Transverse colon (tissue), 4 donors: ENCODE data around the gene NTN5. TPM values are rescaled to one million over a fixed set of nuclear protein-coding genes. Genes with fewer than 3 reads are reported as not detected.

ENCODE experiments used
- DNase-seq: peaks from one replicate; pipeline ENCODE4 v3.0.0-alpha.2; 2019
- H3K27ac ChIP-seq, 4 donors: fragments of 200-600 bp; sonication (generic); 2 replicates each; pipeline ENCODE4 v1.5.1; 2016 to 2018; ENCODE audit warnings: inconsistent platforms in 4 of 4
- H3K27me3 ChIP-seq: fragments of 200-600 bp; sonication (generic); 2 replicates; pipeline ENCODE4 v1.5.1; 2017; ENCODE audit warnings: inconsistent platforms
- H3K36me3 ChIP-seq, 4 donors: fragments of 200-600 bp; sonication (generic); 2 replicates each; pipeline ENCODE4 v1.5.1; 2017 to 2019; ENCODE audit warnings: inconsistent platforms in 4 of 4
- H3K4me1 ChIP-seq, 4 donors: fragments of 200-600 bp; sonication (generic); 2 replicates each; pipeline ENCODE4 v1.5.1; 2017 to 2020; ENCODE audit warnings: inconsistent platforms in 4 of 4
- H3K4me3 ChIP-seq, 4 donors: fragments of 200-600 bp; sonication (generic); 1 replicate in 1 of 4; 2 replicates in 3 of 4; pipeline versions ENCODE4 v1.5.1 to v1.6.1; 2017 to 2019; ENCODE audit warnings: inconsistent platforms in 4 of 4
- H3K9me3 ChIP-seq, 2 donors: fragments of 200-600 bp; sonication (generic); 2 replicates each; pipeline ENCODE4 v1.5.1; 2017 to 2019; ENCODE audit warnings: inconsistent platforms in 2 of 2
- CTCF ChIP-seq, 5 experiments: fragments of 200-600 bp in 3 of 5; fragments of 450-650 bp in 2 of 5; sonication (generic) in 3 of 5; IDR thresholded peaks; 1 replicate in 2 of 5; 2 replicates in 3 of 5; pipeline ENCODE4 v1.5.1; 2016 to 2017; ENCODE audit warnings: antibody characterized with exemption in 5 of 5, inconsistent platforms in 3 of 5, mild to moderate bottlenecking in 2 of 5, moderate library complexity in 1 of 5
- EP300 ChIP-seq: sonication (generic); formaldehyde crosslinking; IDR thresholded peaks from one replicate; pipeline ENCODE4 v1.6.1; 2017; ENCODE audit warnings: antibody characterized with exemption, low read depth
- POLR2A ChIP-seq: fragments of 450-650 bp; IDR thresholded peaks from one replicate; pipeline ENCODE4 v1.6.1; 2016; ENCODE audit warnings: antibody characterized with exemption, mild to moderate bottlenecking, moderate library complexity
- POLR2AphosphoS5 ChIP-seq, 3 donors: sonication (generic); formaldehyde crosslinking; IDR thresholded peaks; one replicate each; pipeline ENCODE4 v1.6.1; 2016; ENCODE audit warnings: antibody characterized with exemption in 3 of 3
- WGBS, 2 donors: methylation state at CpG; one replicate each; pipeline ENCODE4 v1.1.5; 2018; ENCODE audit warnings: low coverage in 1 of 2; 5-methylcytosine and 5-hydroxymethylcytosine counted together
- in situ Hi-C, 4 donors: fragments of 200-750 bp; cut with MboI; loops; one replicate each; pipeline versions ENCODE4 v1.15.0 to v1.15.1; 2017; ENCODE audit warnings: low sequenced_read_pairs in 3 of 4, low pct_ligation_motif_present in 1 of 4, low pct_unique_long_range_greater_than_20kb in 1 of 4
- intact Hi-C: fragments of 100-400 bp; cut with DNase I; formaldehyde crosslinking; loops from one replicate; pipeline ENCODE4 v1.15.1; 2023; ENCODE audit warnings: low total_unique reads
- total RNA-seq, 4 donors: library from RNA; depleted of rRNA; stranded (reverse); fragments of >200 nt; gene quantifications; one replicate each; pipeline ENCODE4 v1.1.0, GENCODE V29; 2016

NTN5 gene
- total RNA-seq, 4 donors from 2014 or later: 0.41 to 1.1 TPM; not detected in 2

GRCh38 chr19:48638831-48639381 is 33.9 kb downstream of the NTN5 start:
- in situ Hi-C loops: no loop called here
- Histone ChIP-seq H3K36me3 (no peaks in the 10 kb centered on the region), H3K4me1 (peaks cover 15 to 40% (median 27%) of the 10 kb centered on the region in 4 donors), H3K4me3 (peak overlapping the region in 1 of 4 donors; percentile 85), H3K27ac (peak overlapping the region; percentile 94 to 98 (median 97)), H3K27me3 (no peaks in the 10 kb centered on the region), H3K9me3 (no peaks in the 10 kb centered on the region)
- DNase-seq: peak; percentile 24
- intact Hi-C loops: no loop called here
- WGBS, 2 donors: 76% methylated on average over 16 of the region's 16 CpGs; no CpG with 5 or more reads in 1 of the 2 donors
- no peak for TF ChIP-seq POLR2A
- no peak for TF ChIP-seq CTCF (IDR thresholded peaks at IDR 0.05)
- TF ChIP-seq EP300: no peak
- no peak for TF ChIP-seq POLR2AphosphoS5 (IDR thresholded peaks at IDR 0.05)

- TF ChIP-seq POLR2A: peak; percentile 80
- no peak for TF ChIP-seq EP300
- TF ChIP-seq POLR2AphosphoS5 (IDR thresholded peaks at IDR 0.05): peak in 2 of 3 donors; percentile 76 to 84
- peak in 1 of 5 experiments; percentile 11 for TF ChIP-seq CTCF (IDR thresholded peaks at IDR 0.05)
- H3K27me3 ChIP-seq: no peaks in the 10 kb centered on the region
- H3K9me3 ChIP-seq: no peaks in the 10 kb centered on the region
- H3K27ac ChIP-seq: peak overlapping the region; percentile 94 to 98 (median 97)
- intact Hi-C loops: no loop called here
- in situ Hi-C loops: no loop called here
- peaks cover 22 to 47% (median 34%) of the 10 kb centered on the region in 4 donors for H3K4me1 ChIP-seq
- peak; percentile 88 for DNase-seq
- no peaks in the 10 kb centered on the region for H3K36me3 ChIP-seq
- peak overlapping the region; percentile 11 to 85 (median 74) for H3K4me3 ChIP-seq
- 4 to 7% methylated on average over 4 to 29 of the region's 29 CpGs for WGBS, 2 donors
Observed at GRCh38 chr19:48637948-48638830, 34.6 kb downstream of the NTN5 start.

- 0% methylated on average over 7 to 27 of the region's 38 CpGs for WGBS, 2 donors
- no peaks in the 10 kb centered on the region for H3K36me3 ChIP-seq
- peak overlapping the region; percentile 11 to 85 (median 74) for H3K4me3 ChIP-seq
- no peaks in the 10 kb centered on the region for H3K9me3 ChIP-seq
- peak; percentile 49 to 69 (median 65) for TF ChIP-seq POLR2AphosphoS5 (IDR thresholded peaks at IDR 0.05)
- no peak for TF ChIP-seq POLR2A
- no peaks in the 10 kb centered on the region for H3K27me3 ChIP-seq
- peak; percentile 99 for DNase-seq
- peaks cover 27 to 54% (median 41%) of the 10 kb centered on the region in 4 donors for H3K4me1 ChIP-seq
- in situ Hi-C loops (no loop called here), intact Hi-C loops (no loop called here)
- H3K27ac ChIP-seq: peak overlapping the region; percentile 94 to 98 (median 97)
Observed at GRCh38 chr19:48637449-48637947, 35.3 kb downstream of the NTN5 start.

DNA sequence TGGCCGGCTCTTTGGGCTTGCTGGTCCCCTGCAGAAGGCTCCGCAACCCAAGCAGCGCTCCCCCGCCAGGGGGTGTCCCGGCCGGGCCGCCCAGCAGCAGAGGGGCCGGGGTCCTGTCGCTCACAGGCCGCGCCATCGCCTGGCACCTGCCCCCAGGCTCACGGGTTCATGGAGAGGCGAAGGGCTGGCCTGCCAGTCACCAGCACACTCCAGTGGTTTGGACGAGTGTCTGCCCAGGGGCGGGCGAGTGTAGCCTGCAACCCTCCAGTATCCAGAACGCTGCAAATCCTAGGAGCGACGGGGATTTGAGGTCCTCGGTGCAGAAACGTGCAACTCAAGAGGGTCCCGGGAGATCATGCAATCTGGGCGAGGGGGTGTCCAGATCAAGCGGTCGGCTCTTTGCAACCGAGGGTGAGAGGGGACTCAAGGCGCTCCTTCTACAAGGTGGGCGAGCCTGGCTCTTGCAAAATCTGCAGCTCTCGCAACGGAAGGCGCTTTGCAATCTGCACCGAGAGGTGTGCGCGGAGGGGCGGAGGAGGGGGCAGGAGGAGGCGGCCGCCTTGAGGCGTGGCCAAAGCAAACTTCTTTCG is 35.9 kb downstream of the NTN5 start, which contains the start of gene DBP:
Gene DBP, minus strand, starts transcription at position 521 of the 590 bp plus-strand sequence. Its CDS starts 385 bp downstream, at position 136.
- peaks cover 27 to 56% (median 44%) of the 10 kb centered on the region in 4 donors for H3K4me1 ChIP-seq
- in situ Hi-C loops (no loop called here), intact Hi-C loops (no loop called here)
- H3K36me3 ChIP-seq: no peaks in the 10 kb centered on the region
- 0% methylated on average over 30 of the region's 40 CpGs; no CpG with 5 or more reads in 1 of the 2 donors for WGBS, 2 donors
- peak within 1 kb of the TSS; percentile 94 to 98 (median 97) for H3K27ac ChIP-seq
- peak; percentile 62 for DNase-seq
- peak within 1 kb of the TSS; percentile 70 to 85 (median 80) for H3K4me3 ChIP-seq
- peak; percentile 80 for TF ChIP-seq POLR2A
- peak in 3 of 5 experiments; percentile 13 to 50 (median 31) for TF ChIP-seq CTCF (IDR thresholded peaks at IDR 0.05)
- peak in 2 of 3 donors; percentile 78 to 84 for TF ChIP-seq POLR2AphosphoS5 (IDR thresholded peaks at IDR 0.05)
- no peak for TF ChIP-seq EP300
- no peaks in the 10 kb centered on the region for H3K9me3 ChIP-seq
- H3K27me3 ChIP-seq: no peaks in the 10 kb centered on the region
